G401 (cell line): ENCODE data around the gene KYAT1. TPM values are rescaled to one million over a fixed set of nuclear protein-coding genes. Genes with fewer than 3 reads are reported as not detected.
"Not testable (repeated sequence)": the region's sequence is repeated elsewhere in the genome, so short reads cannot be mapped to it uniquely, and the experiment has no call there.

Experiments
- DNase-seq: peaks from one replicate; pipeline ENCODE4 v3.0.0-alpha.2; 2015; ENCODE audit warnings: low spot score
- in situ Hi-C: cut with HindIII; loops from 2 replicates; pipeline ENCODE4 v1.10.0; 2016; ENCODE audit warnings: low sequenced_read_pairs, mixed read lengths
- total RNA-seq: library from RNA; depleted of rRNA; stranded (reverse); fragments of >200 nt; shearing (Covaris generic); gene quantifications from 2 replicates; pipeline ENCODE4 v1.2.3, GENCODE V29; 2014

The KYAT1 gene
- total RNA-seq, 1 experiment from 2014 or later, result 10.5 TPM

DNA sequence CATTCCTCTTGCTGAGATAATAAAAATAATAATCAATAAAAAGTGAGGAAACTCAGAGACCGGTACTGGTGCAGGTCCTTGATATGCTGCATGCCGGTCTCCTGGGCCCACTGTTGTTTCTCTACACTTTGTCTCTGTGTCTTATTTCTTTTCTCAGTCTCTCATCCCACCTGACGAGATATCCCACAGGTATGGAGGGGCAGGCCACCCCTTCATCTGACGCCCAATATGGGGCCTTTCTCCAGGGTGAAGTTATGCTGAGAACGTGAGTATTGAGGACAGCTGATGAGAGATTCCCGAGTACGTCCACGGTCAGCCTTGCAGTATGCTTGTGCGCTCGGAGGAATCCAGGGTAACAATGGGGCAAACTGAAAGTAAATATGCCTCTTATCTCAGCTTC is 30.7 kb downstream of the KYAT1 start:
- DNase-seq, in situ Hi-C loops: not testable (repeated sequence)

DNA sequence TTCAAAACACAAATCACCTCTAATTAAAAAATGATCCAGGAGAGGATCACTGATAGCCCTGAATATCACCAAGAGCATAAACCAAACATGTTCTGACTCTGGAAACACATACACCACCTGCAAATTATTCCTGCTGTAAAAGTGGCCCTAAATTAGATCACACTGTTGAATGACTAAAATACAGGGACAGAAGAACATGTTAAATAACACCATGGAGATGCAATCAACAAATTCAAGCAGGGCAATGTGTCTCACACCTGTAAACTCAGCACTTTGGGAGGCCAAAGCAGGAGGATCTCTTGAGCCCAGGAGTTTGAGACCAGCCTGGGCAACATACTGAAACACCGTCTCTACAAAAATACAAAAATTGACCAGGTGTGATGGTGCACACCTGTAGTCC is 33.9 kb downstream of the KYAT1 start:
- DNase-seq, result no peak
- in situ Hi-C loops, result no loop called here

DNA sequence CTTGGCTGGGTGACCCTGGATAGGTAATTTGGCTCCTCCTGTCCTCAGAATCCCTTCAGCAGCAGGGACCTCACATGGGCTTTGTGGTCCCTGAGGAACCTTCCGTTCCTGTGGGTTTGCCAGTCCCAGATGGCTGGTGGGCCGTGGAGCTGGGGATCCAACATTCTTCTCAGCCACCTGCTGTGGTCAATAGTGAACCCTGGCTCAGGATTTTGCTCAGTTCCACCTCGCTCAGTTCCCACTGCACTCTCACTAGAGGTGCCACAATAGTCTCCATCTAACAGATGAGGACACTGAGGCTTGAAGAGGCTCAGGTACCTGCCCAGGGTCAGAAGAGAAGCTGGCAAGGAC is 35.1 kb downstream of the KYAT1 start:
- no peak for DNase-seq

DNA sequence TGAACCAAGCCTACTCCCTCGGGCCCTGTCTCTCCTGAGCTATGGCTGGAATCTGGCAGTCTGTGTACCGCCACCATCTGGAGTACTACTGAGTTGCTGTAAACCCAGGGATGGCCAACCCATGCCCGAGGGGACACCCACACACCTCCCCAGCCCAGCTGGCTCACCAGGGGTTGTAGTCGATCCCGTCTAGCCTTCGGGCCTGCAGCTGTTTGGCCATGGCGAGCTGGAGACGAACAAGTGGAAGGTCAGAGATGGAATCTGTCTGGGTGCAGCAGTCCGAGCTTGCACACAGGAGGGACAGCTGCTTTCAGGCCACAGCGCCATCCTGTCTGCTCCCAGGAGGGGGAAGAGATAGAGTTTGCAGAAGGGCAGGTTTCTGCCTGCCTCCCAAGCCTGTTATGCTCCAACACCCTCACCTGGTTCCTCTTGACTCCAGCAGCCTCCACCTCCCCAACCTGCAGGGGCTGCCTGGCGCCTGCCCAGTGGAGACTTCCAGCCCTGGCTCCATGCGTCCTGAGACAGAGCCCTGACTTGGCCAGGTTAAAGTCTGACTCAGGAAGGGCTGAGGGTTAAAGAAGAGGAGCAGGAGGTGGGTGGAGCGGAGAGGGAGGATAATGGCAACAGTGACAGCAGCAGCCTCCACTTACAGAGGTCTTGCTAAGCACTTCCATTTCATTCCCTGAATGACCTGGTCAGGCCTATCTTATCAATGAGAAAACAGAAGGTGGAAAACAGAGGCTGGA is 36.4 kb downstream of the KYAT1 start:
- DNase-seq, result no peak
- in situ Hi-C loops, result no loop called here

More for the DNA sequence above, 35.1 kb downstream of the KYAT1 start:
- in situ Hi-C loops, result no loop called here

DNA sequence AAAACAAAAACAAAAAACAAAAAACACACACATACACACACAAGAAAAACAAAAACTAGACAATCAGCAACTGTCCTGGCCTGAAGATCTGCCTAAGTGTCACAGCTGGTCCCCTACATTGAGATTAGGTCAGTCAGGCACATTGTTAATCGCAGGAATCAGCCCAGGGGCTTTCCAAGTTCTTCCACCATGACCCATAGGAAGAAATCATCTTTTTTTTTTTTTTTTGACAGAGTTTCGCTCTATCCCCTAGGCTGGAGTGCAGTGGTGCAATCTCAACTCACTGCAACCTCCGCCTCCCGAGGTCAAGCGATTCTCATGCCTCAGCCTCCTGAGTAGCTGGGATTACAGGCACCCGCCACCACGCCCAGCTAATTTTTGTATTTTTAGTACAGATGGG is 38.6 kb downstream of the KYAT1 start:
- in situ Hi-C loops, DNase-seq: not testable (repeated sequence)

DNA sequence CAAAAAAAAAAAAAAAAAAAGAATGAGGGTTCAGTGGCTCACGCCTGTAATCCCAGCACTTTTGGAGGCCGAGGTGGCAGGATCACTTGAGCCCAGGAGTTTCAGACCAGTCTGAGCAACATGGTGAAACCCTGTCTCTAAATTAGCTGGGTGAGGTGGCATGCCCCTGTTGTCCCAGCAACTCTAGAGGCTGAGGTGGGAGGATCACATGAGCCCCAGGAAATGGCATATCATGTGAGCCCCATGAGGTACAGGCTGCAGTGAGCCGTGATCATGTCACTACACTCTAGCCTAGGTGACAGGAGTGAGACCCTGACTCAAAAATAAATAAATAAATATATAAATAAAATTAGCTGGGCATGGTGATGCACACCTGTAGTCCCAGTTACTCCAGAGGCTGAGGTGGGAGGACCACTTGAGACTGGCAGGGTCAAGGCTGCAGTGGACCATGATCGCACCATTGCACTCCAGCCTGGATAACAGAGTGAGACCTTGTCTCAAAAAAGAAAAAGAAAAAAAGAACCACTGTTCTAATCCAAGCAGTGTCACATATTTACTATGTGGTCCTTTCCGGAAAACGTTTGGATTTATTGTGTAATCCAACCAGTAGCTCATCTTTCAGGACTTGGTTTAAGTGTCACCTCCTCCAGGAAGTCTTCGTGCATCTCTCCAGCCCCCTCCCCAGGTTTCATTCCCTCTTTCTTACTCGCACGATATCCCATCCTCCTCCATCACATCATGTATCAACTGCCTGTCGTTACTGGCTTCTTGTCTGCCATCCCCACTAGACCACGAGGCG is 39.9 kb downstream of the KYAT1 start:
- no peak for DNase-seq
- in situ Hi-C loops, result no loop called here

GRCh38 chr9:128840524-128840923 is 41.2 kb downstream of the KYAT1 start:
- DNase-seq, result no peak
- in situ Hi-C loops, result no loop called here

DNA sequence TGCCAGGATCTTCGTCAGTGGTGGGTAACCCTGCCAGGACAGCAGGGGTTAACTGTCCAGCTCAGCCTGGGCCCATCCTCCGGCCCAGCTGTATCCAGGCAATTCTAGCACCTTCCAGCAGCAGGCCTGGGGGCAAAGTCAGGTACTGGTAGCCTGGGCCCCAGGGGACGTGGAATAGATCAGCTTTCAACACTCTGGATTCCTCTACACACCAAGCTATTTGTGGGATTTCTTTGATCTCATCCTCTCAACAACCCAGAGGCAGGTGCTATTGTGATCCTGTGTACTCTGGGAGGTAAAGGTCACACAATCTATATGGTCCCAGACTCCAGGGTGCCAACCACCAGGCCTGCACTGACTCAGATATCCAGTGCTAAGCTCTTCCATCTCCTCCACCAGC is 43.4 kb downstream of the KYAT1 start:
- no peak for DNase-seq
- in situ Hi-C loops, result no loop called here

GRCh38 chr9:128836509-128837145 is 45.1 kb downstream of the KYAT1 start:
- in situ Hi-C loops, result no loop called here
- no peak for DNase-seq

DNA sequence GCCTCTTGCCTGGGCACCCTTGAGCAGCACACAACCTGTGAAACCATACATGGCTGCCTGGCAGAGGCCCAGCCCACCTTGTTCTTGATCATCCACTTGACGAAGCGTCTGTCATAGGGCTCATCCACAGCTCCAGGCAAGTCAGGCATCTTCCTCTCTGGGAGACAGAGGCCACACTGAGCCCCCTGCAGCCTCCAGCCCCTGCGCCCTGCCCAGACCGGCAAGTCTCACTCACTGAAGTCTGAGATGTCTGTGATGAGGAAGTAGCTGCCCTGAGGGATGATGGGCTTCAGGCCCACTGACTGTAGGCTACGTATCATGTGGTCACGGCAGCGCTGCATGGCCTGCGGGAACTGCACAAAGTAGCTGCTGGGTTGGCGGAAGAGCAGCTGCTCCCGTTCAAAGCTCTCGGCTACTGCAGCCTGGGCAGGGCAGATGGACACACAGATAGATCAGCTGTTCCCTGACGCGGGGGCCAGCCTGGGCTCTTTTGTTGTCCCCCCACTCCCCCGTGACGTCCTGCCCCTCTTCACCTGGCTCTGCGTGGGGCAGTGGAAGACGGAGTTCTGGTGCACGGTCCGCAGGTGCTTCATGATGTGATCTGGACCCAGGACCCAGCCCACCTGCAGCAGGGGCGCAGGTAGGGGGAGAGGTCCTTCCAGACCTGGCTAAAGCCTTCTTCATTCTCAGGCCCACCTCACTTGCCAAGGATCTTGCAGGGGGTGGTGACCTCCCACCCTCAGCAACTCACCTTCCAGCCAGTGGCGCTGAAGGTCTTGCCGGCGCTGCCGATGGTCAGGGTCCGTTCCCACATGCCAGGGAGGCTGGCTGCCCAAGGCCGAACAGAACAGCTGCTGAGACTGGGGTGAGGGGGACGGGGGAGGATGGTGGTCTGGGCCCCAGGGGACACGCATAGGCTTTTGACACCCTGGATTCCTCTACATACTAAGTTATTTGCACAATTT is 46.2 kb downstream of the KYAT1 start:
- in situ Hi-C loops, result no loop called here
- DNase-seq, result no peak

DNA sequence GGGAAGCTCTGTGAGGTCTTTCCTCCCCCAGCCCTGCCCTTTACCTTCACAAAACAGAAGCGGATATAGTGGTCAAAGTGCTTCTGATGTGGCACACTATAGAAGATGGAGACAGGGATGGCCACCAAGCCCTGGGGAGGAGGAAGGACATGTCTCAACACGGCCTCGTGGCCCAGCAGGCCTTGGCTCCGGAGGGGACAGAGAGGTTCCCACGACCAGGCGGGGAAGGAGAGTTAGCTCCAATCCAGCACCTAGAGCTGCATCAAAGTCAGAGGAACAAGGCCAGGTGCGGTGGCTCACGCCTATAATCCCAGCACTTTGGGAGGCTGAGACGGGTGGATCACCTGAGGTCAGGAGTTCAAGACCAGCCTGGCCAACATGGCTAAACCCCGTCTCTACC is 48.1 kb downstream of the KYAT1 start:
- DNase-seq, result no peak
- in situ Hi-C loops, result no loop called here

DNA sequence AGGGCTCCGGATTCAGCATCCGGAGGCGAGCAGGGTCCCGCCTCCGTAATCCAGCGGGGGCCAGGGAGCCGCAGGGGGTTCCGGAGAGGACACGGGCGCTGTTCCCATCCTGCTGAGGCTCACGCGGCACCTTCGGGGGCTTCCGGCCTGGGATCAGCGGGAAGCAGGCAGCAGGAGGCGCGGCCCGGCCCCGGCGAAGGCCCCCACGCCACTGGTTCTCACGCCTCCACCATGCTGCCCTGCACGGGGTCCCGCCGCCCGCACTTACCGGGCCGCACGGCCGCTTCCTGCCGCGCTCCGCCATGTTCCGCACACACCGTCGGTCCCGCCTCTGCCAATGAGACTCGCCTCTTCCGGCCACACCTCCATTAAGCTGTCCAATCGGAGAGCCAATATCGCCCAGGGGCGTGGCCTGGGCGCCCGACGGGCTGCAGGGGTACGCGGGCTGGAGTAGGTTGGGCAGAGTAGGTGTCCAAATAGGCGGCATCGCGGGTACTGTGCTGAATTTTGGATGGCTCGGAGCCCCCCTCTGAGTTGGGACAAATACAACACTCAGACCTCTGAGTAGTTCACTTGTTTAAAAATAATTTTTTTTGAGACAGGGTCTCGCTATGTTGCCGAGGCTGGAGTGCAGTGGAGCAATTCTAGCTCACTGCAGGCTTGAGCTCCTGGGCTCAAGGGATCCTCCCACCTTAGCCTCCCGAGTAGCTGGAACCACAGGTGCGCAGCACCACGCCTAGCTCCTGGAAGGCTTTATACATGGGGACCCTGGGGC is 52.1 kb downstream of the KYAT1 start, which contains the start of gene SPOUT1:
Gene SPOUT1, minus strand, starts transcription at position 318 of the 775 bp plus-strand sequence. Its CDS starts 14 bp downstream, at position 304.
- DNase-seq, result peak; percentile 95
- in situ Hi-C loops, result no loop called here

DNA sequence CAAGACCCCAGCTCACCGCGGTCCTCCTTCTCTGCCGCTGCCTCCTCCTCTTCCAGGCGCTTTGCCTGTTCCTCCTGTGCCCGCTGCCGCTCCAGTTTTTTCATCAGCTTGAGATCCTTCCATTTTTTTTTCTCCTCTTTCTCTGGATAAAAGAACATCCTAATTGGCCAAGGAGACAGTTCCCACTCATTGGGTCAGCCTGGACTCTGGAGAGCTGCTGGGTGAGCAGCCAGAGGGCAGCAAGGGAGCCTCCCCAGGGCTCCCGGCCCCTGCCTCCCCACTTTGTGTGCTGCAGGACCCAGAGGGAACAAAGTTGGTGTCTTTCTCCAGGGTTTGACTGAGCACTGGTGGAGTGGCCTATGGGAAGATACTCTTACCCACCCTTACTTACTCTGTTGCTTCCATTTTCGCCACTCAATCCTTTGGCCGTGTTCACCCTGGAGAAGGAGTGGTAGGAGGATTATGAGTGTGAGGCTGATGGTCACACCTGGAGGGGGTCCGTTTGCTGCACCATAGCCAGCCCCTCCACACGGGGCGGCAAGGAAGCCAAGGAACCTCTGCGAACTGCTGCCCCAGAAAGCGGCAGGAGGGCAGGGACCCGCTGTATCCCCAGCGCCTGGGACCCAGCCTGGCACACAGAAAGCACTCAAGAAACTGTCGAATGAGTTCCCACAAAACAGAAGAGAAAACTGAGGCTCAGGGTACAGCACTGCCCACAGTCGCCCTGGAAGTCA is 52.9 kb downstream of the KYAT1 start:
- DNase-seq, result no peak
- in situ Hi-C loops, result no loop called here

DNA sequence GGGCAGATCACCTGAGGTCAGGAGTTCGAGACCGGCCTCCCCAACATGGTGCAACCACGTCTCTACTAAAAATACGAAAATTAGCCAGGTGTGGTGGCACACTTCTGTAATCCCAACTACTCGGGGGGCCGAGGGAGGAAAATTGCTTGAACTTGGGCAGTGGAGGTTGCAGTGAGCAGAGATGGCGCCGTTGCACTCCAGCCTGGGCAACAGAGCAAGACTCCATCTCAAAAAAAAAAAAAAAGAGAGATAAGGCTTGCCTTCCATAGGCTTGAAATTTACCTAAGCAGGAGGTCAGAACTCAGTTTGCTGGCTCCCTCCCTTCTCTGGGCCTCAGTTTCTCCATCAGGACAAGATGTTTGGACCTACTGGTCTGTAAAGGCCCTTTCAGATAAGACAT is 53.5 kb downstream of the KYAT1 start:
- in situ Hi-C loops, result no loop called here
- no peak for DNase-seq

GRCh38 chr9:128825923-128826700 is 55.6 kb downstream of the KYAT1 start:
- in situ Hi-C loops, result no loop called here
- DNase-seq, result no peak

DNA sequence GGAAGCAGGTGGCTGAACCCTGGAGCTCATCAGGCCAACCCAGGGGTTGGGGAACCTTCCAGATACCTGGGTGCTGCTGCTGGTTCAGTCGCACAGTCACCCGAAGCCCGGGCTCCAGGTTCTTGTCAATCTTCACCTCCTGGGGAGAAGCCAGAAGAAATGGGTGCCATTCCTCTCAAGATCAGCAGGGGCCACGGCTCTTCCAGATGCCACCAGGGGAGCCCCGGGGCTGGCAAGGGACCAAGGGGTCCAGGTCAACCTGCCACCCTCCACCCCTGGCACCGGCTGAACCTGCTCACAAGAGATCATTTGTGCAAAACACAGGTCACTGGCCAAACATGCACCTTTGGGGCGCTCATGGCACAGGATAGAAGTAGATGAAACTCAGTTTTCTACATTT is 56.8 kb downstream of the KYAT1 start:
- in situ Hi-C loops, result no loop called here
- no peak for DNase-seq

DNA sequence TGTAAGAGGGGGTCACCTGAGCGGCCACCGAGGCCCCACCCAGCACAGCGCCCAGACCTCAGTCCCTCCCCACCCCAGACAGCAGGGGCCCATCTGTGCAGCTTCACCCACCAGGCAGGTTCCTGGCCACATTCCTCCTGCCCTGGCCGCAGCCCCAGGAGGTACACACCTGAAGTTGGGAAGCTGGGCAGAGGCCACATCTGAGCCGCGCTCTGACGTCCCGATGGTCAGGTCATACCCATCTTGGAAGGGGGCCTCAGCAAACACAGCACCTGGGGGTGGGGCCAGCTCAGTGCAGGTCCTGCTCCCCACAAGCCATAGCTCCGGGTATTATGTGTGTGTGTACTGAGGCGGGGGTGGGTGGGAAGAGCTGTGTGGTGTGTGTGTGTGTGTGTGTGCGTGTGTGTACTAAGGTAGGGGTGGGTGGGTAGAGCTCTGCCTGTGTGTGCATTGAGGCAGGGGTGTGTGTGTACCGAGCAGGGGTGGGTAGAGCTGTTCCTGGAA is 57.8 kb downstream of the KYAT1 start:
- in situ Hi-C loops, result no loop called here
- DNase-seq, result no peak
